Left lobe of liver (tissue), 2 donors: Measurements from ENCODE around the gene BCL6. TPM values are rescaled to one million over a fixed set of nuclear protein-coding genes. Genes with fewer than 3 reads are reported as not detected.

ENCODE experiments used
- ATAC-seq: fragments of 200-7000 bp; cut with Tn5 transposase; one replicate; pipeline ENCODE4 v1.9.1; 2020; ENCODE audit warnings: mild to moderate bottlenecking, moderate library complexity
- DNase-seq: peaks from one replicate; pipeline ENCODE4 v3.0.0-alpha.2; 2020; ENCODE audit warnings: low spot score
- total RNA-seq: library from RNA; stranded (reverse); gene quantifications from one replicate; pipeline ENCODE4 v1.2.1, GENCODE V29; 2021
- donor health status: DM: no; HTN: no; CAD: no; lungs with moderate emphysema.
- donor health status: DM: no; HTN: yes; CAD: no.

Gene BCL6
- 30.8 TPM for total RNA-seq

- DNase-seq (peak; percentile 93), ATAC-seq (peak; percentile 65)
These were observed at the start of gene BCL6 for GRCh38 chr3:187745201-187746058. TSS of gene BCL6 (minus strand) at chr3:187745468. CDS start at chr3:187733693, 11,775 bp downstream.

DNA sequence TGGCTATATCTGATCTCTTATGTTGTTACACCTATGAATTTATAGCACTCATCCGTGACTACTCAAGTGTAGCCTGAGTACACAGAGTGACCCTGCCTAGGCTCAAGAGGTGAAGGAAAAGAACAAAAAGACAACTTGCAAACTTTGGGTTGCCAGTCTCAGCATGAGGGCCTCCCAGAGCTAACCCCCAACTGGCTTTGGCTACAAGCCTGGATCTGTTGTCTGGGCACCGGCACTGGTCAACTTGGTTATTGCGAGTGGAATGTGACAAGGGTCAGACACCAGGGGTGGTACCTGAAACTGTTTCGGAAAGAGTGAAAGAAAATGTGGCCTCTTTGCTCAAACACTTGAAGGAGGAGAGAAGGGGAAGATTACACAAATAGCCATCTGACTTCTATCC, 49.5 kb upstream of the BCL6 start:
- DNase-seq (no peak), ATAC-seq (peak; percentile 34)

- DNase-seq = no peak
- no peak for ATAC-seq
These were observed 48.4 kb upstream of the BCL6 start for GRCh38 chr3:187793618-187794017.

GRCh38 chr3:187792521-187792920, 47.3 kb upstream of the BCL6 start:
- ATAC-seq (no peak), DNase-seq (no peak)

- DNase-seq (no peak), ATAC-seq (no peak)
These were observed 44.6 kb upstream of the BCL6 start for GRCh38 chr3:187789872-187790271.

DNA sequence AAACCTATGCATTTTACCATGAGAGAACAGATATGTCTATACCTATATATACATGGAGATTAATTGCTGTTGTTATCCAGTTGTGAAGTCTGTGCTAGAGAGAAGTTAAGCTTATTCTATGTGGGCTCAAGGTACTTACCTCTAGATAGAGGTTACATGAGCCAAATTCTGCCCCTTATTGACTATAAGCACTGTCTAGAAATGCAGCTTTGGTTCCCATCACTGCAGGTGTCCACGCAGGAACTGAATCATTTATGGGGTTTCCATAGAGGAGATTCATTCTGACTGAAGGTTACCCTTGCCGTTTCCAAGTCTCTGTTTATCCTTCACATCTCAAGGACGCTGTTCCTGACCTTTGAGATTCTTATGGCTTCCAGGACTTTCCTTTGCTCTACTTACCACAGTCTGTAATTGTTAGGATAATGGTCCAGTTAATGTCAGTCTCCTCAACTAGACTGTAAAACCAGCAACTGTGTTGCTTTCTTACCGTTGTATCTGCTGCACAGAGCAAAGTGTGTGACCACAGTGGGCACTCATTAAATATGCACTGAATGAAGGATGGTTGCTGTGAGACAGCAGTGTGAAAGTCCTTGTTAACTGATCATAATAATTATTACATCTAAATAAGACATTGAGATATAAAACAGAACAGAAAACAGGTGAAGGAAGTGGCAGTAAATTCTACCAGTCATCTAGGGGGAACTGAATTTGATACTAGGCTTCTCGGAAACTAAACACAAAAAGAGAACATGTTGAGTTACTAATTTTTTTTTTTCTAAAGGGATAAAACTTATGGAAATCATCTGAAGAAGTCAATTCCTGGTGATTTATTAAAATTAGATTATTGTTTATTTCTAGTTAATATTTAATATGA, 44.0 kb upstream of the BCL6 start:
- DNase-seq (no peak), ATAC-seq (no peak)

DNA sequence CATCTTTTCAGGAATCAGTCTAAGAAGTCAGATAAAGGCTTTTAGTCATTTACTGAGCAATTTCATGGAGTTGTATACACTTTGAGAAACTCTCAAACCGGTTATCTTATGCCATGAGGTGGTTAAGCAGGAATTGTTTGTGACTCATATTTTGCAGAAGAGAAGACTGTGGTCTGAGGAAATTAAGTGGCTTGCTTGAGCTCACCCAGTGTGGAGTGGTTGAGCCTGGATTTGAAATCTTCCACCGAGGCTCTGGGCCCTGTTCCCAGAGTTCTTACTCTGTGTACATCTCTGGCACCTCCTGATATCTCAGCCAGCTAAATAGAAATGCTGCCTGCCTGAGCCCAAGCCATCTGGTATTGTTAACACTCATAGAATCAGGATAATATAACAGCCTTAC, 37.8 kb upstream of the BCL6 start:
- DNase-seq (no peak), ATAC-seq (peak; percentile 95)

GRCh38 chr3:187782006-187782405, 36.7 kb upstream of the BCL6 start:
- ATAC-seq (no peak), DNase-seq (no peak)

- DNase-seq = no peak
- ATAC-seq = no peak
These were observed 35.7 kb upstream of the BCL6 start for GRCh38 chr3:187781001-187781400.

DNA sequence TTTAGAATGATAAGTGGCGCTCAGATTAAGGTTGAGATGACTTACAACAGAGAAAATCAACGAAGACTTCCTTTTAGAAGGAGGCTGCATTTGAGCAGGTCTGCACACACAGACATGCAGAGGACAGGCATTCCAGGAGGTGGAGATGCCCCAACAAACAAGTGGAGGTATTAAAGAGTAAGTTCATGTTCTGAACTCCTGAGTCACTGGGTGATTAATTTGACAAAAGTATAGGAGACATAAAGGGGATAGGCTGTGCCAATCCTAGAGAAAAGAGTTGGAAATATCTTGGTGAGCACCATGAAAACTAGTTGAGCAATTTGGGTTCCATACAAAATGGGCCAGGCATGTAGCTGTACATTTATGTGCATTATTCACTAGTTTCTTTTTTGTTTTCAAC, 33.5 kb upstream of the BCL6 start:
- DNase-seq (no peak), ATAC-seq (no peak)

GRCh38 chr3:187777331-187777941, 32.2 kb upstream of the BCL6 start:
- DNase-seq (no peak), ATAC-seq (peak; percentile 17)

DNA sequence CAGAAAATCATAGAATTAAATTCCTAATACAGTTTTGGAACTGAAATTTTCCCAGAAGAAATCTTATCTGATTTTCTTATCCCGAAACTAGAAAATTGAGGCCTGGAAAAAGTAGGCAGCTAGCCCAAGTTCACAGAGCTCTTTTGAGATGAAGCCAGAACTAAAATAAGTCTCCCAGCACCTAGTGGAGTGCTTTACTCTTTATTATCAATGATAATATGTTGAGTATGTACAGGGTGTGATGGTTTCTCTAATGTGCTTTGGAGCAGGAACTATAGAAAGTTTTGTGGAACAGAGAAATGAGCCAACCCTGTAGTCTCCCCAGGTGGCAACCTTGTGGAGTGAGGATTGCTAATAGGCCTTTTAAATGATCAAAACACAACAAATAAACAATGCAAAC, 30.3 kb upstream of the BCL6 start:
- DNase-seq = no peak
- ATAC-seq = no peak

GRCh38 chr3:187774185-187774789, 29.0 kb upstream of the BCL6 start:
- no peak for ATAC-seq
- DNase-seq = no peak

GRCh38 chr3:187773233-187774184, 28.2 kb upstream of the BCL6 start:
- no peak for ATAC-seq
- DNase-seq = no peak

DNA sequence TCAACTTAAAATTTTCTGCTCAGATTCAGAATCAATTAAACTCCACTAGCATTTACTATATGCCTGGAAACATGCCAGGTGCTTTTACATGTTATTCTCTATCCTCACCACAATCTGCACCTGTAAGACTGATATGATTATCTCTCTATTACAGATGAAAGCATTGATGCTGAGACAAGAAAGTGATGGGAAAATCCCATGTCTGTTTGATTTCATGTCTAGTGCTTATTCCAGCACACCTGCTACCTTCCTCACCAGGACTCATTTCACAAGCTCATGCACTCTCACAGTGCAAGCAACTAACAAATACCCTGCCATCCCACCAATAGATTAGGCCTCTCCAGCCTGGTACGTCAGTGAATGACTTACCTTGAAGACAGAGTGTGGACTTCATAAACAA, 25.0 kb upstream of the BCL6 start:
- ATAC-seq (no peak), DNase-seq (no peak)

GRCh38 chr3:187769771-187770170, 24.5 kb upstream of the BCL6 start:
- ATAC-seq (no peak), DNase-seq (no peak)

- DNase-seq (no peak), ATAC-seq (no peak)
These were observed 22.2 kb upstream of the BCL6 start for GRCh38 chr3:187767266-187768012.

- no peak for ATAC-seq
- no peak for DNase-seq
These were observed 20.1 kb upstream of the BCL6 start for GRCh38 chr3:187765342-187765741.
